Spleen (tissue), 11 donors: ENCODE results near the gene FAF1. TPM values are rescaled to one million over a fixed set of nuclear protein-coding genes. Genes with fewer than 3 reads are reported as not detected.
"Not testable (repeated sequence)": the region's sequence is repeated elsewhere in the genome, so short reads cannot be mapped to it uniquely, and the experiment has no call there.

Source experiments
- DNase-seq: peaks from one replicate; pipeline ENCODE4 v3.0.0-alpha.2; 2020
- H3K27ac ChIP-seq, 8 donors: fragments of 200-600 bp; sonication (generic) in 7 of 8; 1 replicate in 4 of 8; 2 replicates in 4 of 8; pipeline versions ENCODE4 v1.5.0 to v1.8.0; 2016 to 2021; ENCODE audit warnings: inconsistent platforms in 4 of 8, mild to moderate bottlenecking in 4 of 8, moderate library complexity in 1 of 8
- H3K27me3 ChIP-seq, 7 donors: fragments of 200-600 bp; sonication (generic) in 6 of 7; replicated peaks in 1 of 7; 1 replicate in 4 of 7; 2 replicates in 3 of 7; pipeline versions ENCODE4 v1.5.0 to v1.8.0; 2016 to 2021; ENCODE audit warnings: inconsistent platforms in 3 of 7, mild to moderate bottlenecking in 1 of 7
- H3K36me3 ChIP-seq, 6 donors: fragments of 200-600 bp; sonication (generic) in 5 of 6; 1 replicate in 4 of 6; 2 replicates in 2 of 6; pipeline versions ENCODE4 v1.5.0 to v1.8.0; 2016 to 2021; ENCODE audit warnings: inconsistent platforms in 2 of 6
- H3K4me1 ChIP-seq, 6 donors: fragments of 200-600 bp; sonication (generic) in 5 of 6; 1 replicate in 3 of 6; 2 replicates in 3 of 6; pipeline versions ENCODE4 v1.5.0 to v1.8.0; 2016 to 2021; ENCODE audit warnings: inconsistent platforms in 3 of 6
- H3K4me3 ChIP-seq, 8 donors: fragments of 200-600 bp; sonication (generic) in 7 of 8; 1 replicate in 4 of 8; 2 replicates in 4 of 8; pipeline versions ENCODE4 v1.5.0 to v1.8.0; 2016 to 2021; ENCODE audit warnings: inconsistent platforms in 4 of 8, mild to moderate bottlenecking in 4 of 8, moderate library complexity in 2 of 8
- H3K9me3 ChIP-seq, 8 donors: fragments of 200-600 bp; sonication (generic) in 7 of 8; 1 replicate in 4 of 8; 2 replicates in 4 of 8; pipeline versions ENCODE4 v1.5.0 to v1.8.0; 2016 to 2021; ENCODE audit warnings: inconsistent platforms in 4 of 8
- CTCF ChIP-seq, 11 experiments: fragments of 200-600 bp in 7 of 11; fragments of 450-650 bp in 4 of 11; sonication (generic) in 4 of 11; IDR thresholded peaks in 8 of 11; conservative IDR thresholded peaks in 3 of 11; 1 replicate in 7 of 11; 2 replicates in 4 of 11; pipeline versions ENCODE4 v1.4.0 to v1.8.0; 2016 to 2021; ENCODE audit warnings: antibody characterized with exemption in 11 of 11, inconsistent platforms in 4 of 11, mild to moderate bottlenecking in 1 of 11
- POLR2A ChIP-seq, 3 donors: fragments of 450-650 bp; IDR thresholded peaks; one replicate each; pipeline ENCODE4 v1.5.1; 2017; ENCODE audit warnings: antibody characterized with exemption in 3 of 3, mild to moderate bottlenecking in 1 of 3
- POLR2AphosphoS5 ChIP-seq, 3 donors: sonication (generic); formaldehyde crosslinking; IDR thresholded peaks; one replicate each; pipeline ENCODE4 v1.5.1; 2017; ENCODE audit warnings: antibody characterized with exemption in 3 of 3
- WGBS, 5 donors: extraction: QIAGEN DNeasy Blood & Tissue Kit in 3 of 5; methylation state at CpG; one replicate each; pipeline versions ENCODE4 v1.1.5 to v1.1.7; 2013 to 2018; 5-methylcytosine and 5-hydroxymethylcytosine counted together
- intact Hi-C: fragments of 100-400 bp; cut with DNase I; formaldehyde crosslinking; loops from one replicate; pipeline ENCODE4 v1.15.0; 2023; ENCODE audit warnings: low total_unique reads
- polyA plus RNA-seq, 3 donors: library from polyadenylated mRNA; stranded (reverse); fragments of 200-250 nt; gene quantifications; one replicate each; pipeline ENCODE4 v1.2.1, GENCODE V29; 2013
- total RNA-seq, 7 donors: library from RNA; depleted of rRNA in 3 of 7; stranded (reverse); fragments of >200 nt in 3 of 7; fragmentation: NEBNext Ultra II Directional in 4 of 7; extraction: Animal tissue kit (Norgen Biotek cat#: 25700) in 4 of 7; gene quantifications; one replicate each; pipeline versions ENCODE4 v1.1.0 to v1.2.1, GENCODE V29; 2016 to 2021
- donor health status: healthy with polysubstance abuse.
- donor health status: DM: no; HTN: no; CAD: no; lungs with moderate emphysema.
- donor health status: DM: no; HTN: no; CAD: no.
- donor health status: Bipolar disorder and iron deficiency.
- donor health status: healthy.
- donor health status: DM: no; HTN: no; CAD: no.
- donor health status: DM: yes; HTN: yes; CAD: no.

The FAF1 gene
- total and polyA plus RNA-seq, 10 donors, result 16.7 to 58.7 (median 40.0) TPM

- no peaks in the 10 kb centered on the region for H3K27me3 ChIP-seq
- no peak overlapping the region for H3K27ac ChIP-seq
- DNase-seq, result no peak
- H3K36me3 ChIP-seq, result peaks cover 0 to 7% (median 0%) of the 10 kb centered on the region in 6 donors
- no peak for TF ChIP-seq POLR2A (IDR thresholded peaks at IDR 0.05)
- TF ChIP-seq CTCF (IDR thresholded peaks at IDR 0.05 in 8 of 11, conservative IDR thresholded peaks at IDR 0.05 in 3 of 11), result no peak
- no peak for TF ChIP-seq POLR2AphosphoS5 (IDR thresholded peaks at IDR 0.05)
- 54 to 71% (median 67%) methylated on average over 1 of the region's 1 CpG for WGBS, 5 donors
- intact Hi-C loops, result no loop called here
- peaks cover 0 to 6% (median 0%) of the 10 kb centered on the region in 6 donors for H3K4me1 ChIP-seq
- no peak overlapping the region for H3K4me3 ChIP-seq
- H3K9me3 ChIP-seq, result peaks cover 0 to 10% (median 4%) of the 10 kb centered on the region in 8 donors
These were observed 130.8 kb downstream of the FAF1 start for GRCh38 chr1:50829014-50829958.

GRCh38 chr1:50827546-50827945, 132.5 kb downstream of the FAF1 start:
- WGBS, 5 donors, result 94 to 98% (median 98%) methylated on average over 4 of the region's 4 CpGs
- Histone ChIP-seq H3K4me3 (no peak overlapping the region), H3K4me1 (peaks cover 0 to 6% (median 0%) of the 10 kb centered on the region in 6 donors), H3K27me3 (no peaks in the 10 kb centered on the region), H3K27ac (no peak overlapping the region), H3K9me3 (peaks cover 0 to 5% (median 4%) of the 10 kb centered on the region in 8 donors), H3K36me3 (no peaks in the 10 kb centered on the region)
- TF ChIP-seq POLR2A (IDR thresholded peaks at IDR 0.05), result no peak
- no peak for TF ChIP-seq CTCF (IDR thresholded peaks at IDR 0.05 in 8 of 11, conservative IDR thresholded peaks at IDR 0.05 in 3 of 11)
- TF ChIP-seq POLR2AphosphoS5 (IDR thresholded peaks at IDR 0.05), result no peak
- intact Hi-C loops, result no loop called here
- DNase-seq, result no peak

GRCh38 chr1:50826792-50827191, 133.3 kb downstream of the FAF1 start:
- H3K36me3 ChIP-seq, H3K4me1 ChIP-seq, H3K4me3 ChIP-seq, H3K9me3 ChIP-seq, intact Hi-C loops, DNase-seq, H3K27me3 ChIP-seq, H3K27ac ChIP-seq: not testable (repeated sequence)
- WGBS, 5 donors, result 96 to 97% (median 96%) methylated on average over 21 of the region's 21 CpGs

- WGBS, 5 donors, result 93 to 99% (median 95%) methylated on average over 3 of the region's 3 CpGs
- Histone ChIP-seq H3K27me3 (no peaks in the 10 kb centered on the region), H3K4me3 (no peak overlapping the region), H3K27ac (no peak overlapping the region), H3K9me3 (peaks cover 0 to 7% (median 4%) of the 10 kb centered on the region in 8 donors), H3K4me1 (no peaks in the 10 kb centered on the region), H3K36me3 (no peaks in the 10 kb centered on the region)
- intact Hi-C loops, result no loop called here
- no peak for TF ChIP-seq POLR2A (IDR thresholded peaks at IDR 0.05)
- no peak for TF ChIP-seq CTCF (IDR thresholded peaks at IDR 0.05 in 8 of 11, conservative IDR thresholded peaks at IDR 0.05 in 3 of 11)
- TF ChIP-seq POLR2AphosphoS5 (IDR thresholded peaks at IDR 0.05), result no peak
- no peak for DNase-seq
These were observed 137.9 kb downstream of the FAF1 start for GRCh38 chr1:50822035-50822776.
